Smooth muscle cell (in vitro differentiated cells): ENCODE results near the gene ACKR1. TPM values are rescaled to one million over a fixed set of nuclear protein-coding genes. Genes with fewer than 3 reads are reported as not detected.

Source experiments
- DNase-seq: peaks from one replicate; lab custom pipeline; 2025; ENCODE audit not compliant: unreplicated experiment; lab: John Stamatoyannopoulos, UW
- H2AFZ ChIP-seq: fragments of 200-600 bp; sonication (generic); 2 replicates; pipeline ENCODE4 v1.6.0; 2016; ENCODE audit warnings: antibody characterized with exemption, low read depth, mild to moderate bottlenecking
- H3F3A ChIP-seq: fragments of 200-600 bp; sonication (generic); 2 replicates; pipeline ENCODE4 v1.6.0; 2017; ENCODE audit warnings: antibody characterized with exemption, low read depth
- H3K27ac ChIP-seq: fragments of 200-600 bp; sonication (generic); 2 replicates; pipeline ENCODE4 v1.5.1; 2016; ENCODE audit warnings: low read depth, mild to moderate bottlenecking
- H3K27me3 ChIP-seq: fragments of 200-600 bp; sonication (generic); 2 replicates; pipeline ENCODE4 v1.6.1; 2016; ENCODE audit warnings: low read depth, mild to moderate bottlenecking
- H3K36me3 ChIP-seq: fragments of 200-600 bp; sonication (generic); 2 replicates; pipeline ENCODE4 v1.5.1; 2016; ENCODE audit warnings: low read depth
- H3K4me1 ChIP-seq: fragments of 200-600 bp; sonication (generic); 2 replicates; pipeline ENCODE4 v1.5.1; 2016; ENCODE audit warnings: low read depth
- H3K4me2 ChIP-seq: fragments of 200-600 bp; sonication (generic); 2 replicates; pipeline ENCODE4 v1.6.0; 2016; ENCODE audit warnings: mild to moderate bottlenecking
- H3K4me3 ChIP-seq: fragments of 200-600 bp; sonication (generic); 2 replicates; pipeline ENCODE4 v1.5.1; 2016; ENCODE audit warnings: mild to moderate bottlenecking
- H3K79me2 ChIP-seq: fragments of 200-600 bp; sonication (generic); 2 replicates; pipeline ENCODE4 v1.6.0; 2016; ENCODE audit warnings: low read depth, mild to moderate bottlenecking
- H3K9ac ChIP-seq: fragments of 200-600 bp; sonication (generic); 2 replicates; pipeline ENCODE4 v1.6.0; 2016; ENCODE audit warnings: low read depth
- H3K9me3 ChIP-seq: fragments of 200-600 bp; sonication (generic); replicated peaks from 2 replicates; pipeline ENCODE4 v1.5.1; 2016; ENCODE audit warnings: low read depth
- H4K20me1 ChIP-seq: fragments of 200-600 bp; sonication (generic); 2 replicates; pipeline ENCODE4 v1.6.0; 2016; ENCODE audit warnings: low read depth
- CTCF ChIP-seq: fragments of 200-600 bp; sonication (generic); IDR thresholded peaks from 2 replicates; pipeline ENCODE4 v1.5.1; 2017; ENCODE audit warnings: borderline replicate concordance, mild to moderate bottlenecking, antibody characterized with exemption; ENCODE audit not compliant: insufficient read depth, poor library complexity, severe bottlenecking
- WGBS: methylation state at CpG from one replicate; pipeline ENCODE4 v1.1.7; 2016; ENCODE audit warnings: low lambda C conversion rate; 5-methylcytosine and 5-hydroxymethylcytosine counted together
- polyA plus RNA-seq: library from polyadenylated mRNA; unstranded; fragments of >200 nt; fragmentation: Nextera tagmentation; extraction: Ambion mirVana; gene quantifications from 2 replicates; pipeline ENCODE4 v1.2.1, GENCODE V29; 2016
- total RNA-seq: library from RNA; depleted of rRNA; stranded (reverse); fragments of >200 nt; gene quantifications from 2 replicates; pipeline ENCODE4 v1.2.3, GENCODE V29; 2014

Gene ACKR1
- total and polyA plus RNA-seq, 2 experiments from 2014 or later, result 0.04 to 0.25 TPM

DNA sequence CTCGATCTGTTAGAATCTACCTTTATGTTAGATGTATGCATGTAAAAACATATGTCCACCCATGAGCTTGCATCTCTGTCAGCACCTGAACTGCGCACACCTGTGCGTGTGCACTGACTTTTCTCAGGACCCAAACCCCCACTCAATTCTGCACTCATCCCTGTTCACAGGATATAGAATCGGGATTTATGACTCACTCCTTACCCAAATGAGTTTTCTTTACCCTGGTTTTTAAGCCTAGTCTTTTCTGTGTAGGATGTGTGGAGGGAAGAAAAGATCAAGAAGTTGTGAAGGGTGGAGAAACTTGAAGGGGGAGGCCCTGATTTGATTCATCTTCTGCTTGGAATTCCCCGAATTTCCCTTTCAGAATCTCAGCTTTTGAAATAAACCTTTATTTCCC lies 2.4 kb downstream of the ACKR1 start:
- Histone ChIP-seq H3F3A (no peaks in the 10 kb centered on the region), H3K4me3 (no peak overlapping the region), H3K9ac (no peak overlapping the region), H3K27me3 (peaks cover 20% of the 10 kb centered on the region), H3K4me1 (peaks cover 10% of the 10 kb centered on the region), H3K27ac (no peak overlapping the region), H2AFZ (no peak overlapping the region), H3K79me2 (no peaks in the 10 kb centered on the region), H4K20me1 (no peaks in the 10 kb centered on the region), H3K36me3 (no peaks in the 10 kb centered on the region), H3K4me2 (no peak overlapping the region), H3K9me3 (no peaks in the 10 kb centered on the region)
- TF ChIP-seq CTCF, result no peak
- DNase-seq, result no peak
- 74% methylated on average over 5 of the region's 5 CpGs for WGBS

DNA sequence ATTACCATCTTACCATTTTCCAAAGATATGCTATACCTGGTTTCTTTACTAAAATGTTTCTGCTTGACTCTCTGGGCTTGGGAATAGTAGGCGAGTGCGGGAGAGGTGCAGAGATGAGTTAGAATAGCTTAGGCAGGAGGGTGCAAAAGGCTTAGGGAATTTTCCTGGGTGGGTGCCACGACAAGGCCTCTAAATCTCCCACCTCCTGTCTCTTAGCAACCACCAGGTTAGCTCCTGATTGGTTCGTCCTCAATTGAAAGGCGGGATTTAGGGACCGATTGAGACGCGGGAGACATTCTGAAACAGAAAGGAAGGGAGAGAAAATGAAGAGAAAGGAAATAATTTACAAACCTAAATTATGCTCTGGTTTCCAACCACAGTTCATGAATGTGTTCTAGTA lies 3.1 kb downstream of the ACKR1 start:
- no peak overlapping the region for H2AFZ ChIP-seq
- no peak for TF ChIP-seq CTCF
- DNase-seq, result no peak
- H3K27me3 ChIP-seq, result peaks cover 20% of the 10 kb centered on the region
- H3K79me2 ChIP-seq, result no peaks in the 10 kb centered on the region
- H3K4me3 ChIP-seq, result no peak overlapping the region
- peaks cover 10% of the 10 kb centered on the region for H3K4me1 ChIP-seq
- H3K36me3 ChIP-seq, result no peaks in the 10 kb centered on the region
- no peak overlapping the region for H3K9ac ChIP-seq
- H4K20me1 ChIP-seq, result no peaks in the 10 kb centered on the region
- no peaks in the 10 kb centered on the region for H3K9me3 ChIP-seq
- H3F3A ChIP-seq, result no peaks in the 10 kb centered on the region
- H3K4me2 ChIP-seq, result no peak overlapping the region
- no peak overlapping the region for H3K27ac ChIP-seq
- 29% methylated on average over 8 of the region's 8 CpGs for WGBS

GRCh38 chr1:159208175-159208825 lies 3.6 kb downstream of the ACKR1 start:
- H4K20me1 ChIP-seq, result no peaks in the 10 kb centered on the region
- no peak overlapping the region for H3K4me3 ChIP-seq
- no peak for TF ChIP-seq CTCF
- no peaks in the 10 kb centered on the region for H3F3A ChIP-seq
- no peaks in the 10 kb centered on the region for H3K9me3 ChIP-seq
- no peaks in the 10 kb centered on the region for H3K79me2 ChIP-seq
- no peak for DNase-seq
- 13% methylated on average over 7 of the region's 7 CpGs for WGBS
- H3K27ac ChIP-seq, result no peak overlapping the region
- H3K36me3 ChIP-seq, result no peaks in the 10 kb centered on the region
- H3K9ac ChIP-seq, result no peak overlapping the region
- no peak overlapping the region for H2AFZ ChIP-seq
- H3K4me2 ChIP-seq, result no peak overlapping the region
- H3K4me1 ChIP-seq, result peaks cover 10% of the 10 kb centered on the region
- H3K27me3 ChIP-seq, result peaks cover 20% of the 10 kb centered on the region

DNA sequence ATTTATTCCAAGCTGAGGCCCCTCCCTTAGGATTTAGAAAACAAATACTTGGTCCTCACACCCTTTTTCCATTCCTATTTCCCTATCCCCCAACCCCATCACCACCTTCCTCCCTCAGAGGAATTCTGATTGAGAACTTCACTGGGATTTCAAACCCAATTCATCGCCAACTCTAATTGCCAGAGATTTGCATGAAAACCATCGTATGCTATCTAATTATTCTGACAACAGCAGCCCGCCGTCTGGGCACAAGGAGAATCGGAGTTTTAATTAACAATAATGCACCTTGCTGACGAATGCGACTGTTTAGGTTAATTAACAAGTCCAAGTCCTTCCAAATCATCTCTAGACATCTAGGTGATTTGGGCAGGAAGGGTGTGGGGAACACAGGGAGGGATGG lies 4.4 kb downstream of the ACKR1 start:
- WGBS, result 81% methylated on average over 7 of the region's 7 CpGs
- Histone ChIP-seq H3K36me3 (no peaks in the 10 kb centered on the region), H3K4me2 (no peak overlapping the region), H3K9ac (no peak overlapping the region), H3K27ac (no peak overlapping the region), H3K9me3 (no peaks in the 10 kb centered on the region), H3K4me3 (no peak overlapping the region), H3F3A (no peaks in the 10 kb centered on the region), H3K79me2 (no peaks in the 10 kb centered on the region), H2AFZ (no peak overlapping the region), H3K4me1 (peaks cover 10% of the 10 kb centered on the region), H4K20me1 (no peaks in the 10 kb centered on the region), H3K27me3 (peaks cover 20% of the 10 kb centered on the region)
- no peak for TF ChIP-seq CTCF
- no peak for DNase-seq
